GM12892 (cell line): ENCODE measurements around the gene CALU.

ENCODE experiments used
- POLR2A ChIP-seq: IDR thresholded peaks from 2 replicates; pipeline ENCODE4 v1.6.1; 2011; ENCODE audit warnings: low read depth, low read length, control low read depth
- POLR2AphosphoS5 ChIP-seq: IDR thresholded peaks from 2 replicates; pipeline ENCODE4 v1.6.1; 2011; ENCODE audit warnings: low read depth, low read length, control low read depth
- TAF1 ChIP-seq: IDR thresholded peaks from 2 replicates; pipeline ENCODE4 v1.6.1; 2011; ENCODE audit warnings: low read depth, mild to moderate bottlenecking, control low read depth, low read length, borderline replicate concordance

- TF ChIP-seq POLR2A, result no peak
- TF ChIP-seq TAF1, result no peak
- TF ChIP-seq POLR2AphosphoS5, result no peak
Measured at GRCh38 chr7:128805225-128805624, 66.1 kb downstream of the CALU start.
